RPMI8226 (cell line): ENCODE measurements around the gene WNT3A.

Source experiments
- DNase-seq: peaks from one replicate; pipeline ENCODE4 v3.0.0-alpha.2; 2015

The WNT3A gene

DNA sequence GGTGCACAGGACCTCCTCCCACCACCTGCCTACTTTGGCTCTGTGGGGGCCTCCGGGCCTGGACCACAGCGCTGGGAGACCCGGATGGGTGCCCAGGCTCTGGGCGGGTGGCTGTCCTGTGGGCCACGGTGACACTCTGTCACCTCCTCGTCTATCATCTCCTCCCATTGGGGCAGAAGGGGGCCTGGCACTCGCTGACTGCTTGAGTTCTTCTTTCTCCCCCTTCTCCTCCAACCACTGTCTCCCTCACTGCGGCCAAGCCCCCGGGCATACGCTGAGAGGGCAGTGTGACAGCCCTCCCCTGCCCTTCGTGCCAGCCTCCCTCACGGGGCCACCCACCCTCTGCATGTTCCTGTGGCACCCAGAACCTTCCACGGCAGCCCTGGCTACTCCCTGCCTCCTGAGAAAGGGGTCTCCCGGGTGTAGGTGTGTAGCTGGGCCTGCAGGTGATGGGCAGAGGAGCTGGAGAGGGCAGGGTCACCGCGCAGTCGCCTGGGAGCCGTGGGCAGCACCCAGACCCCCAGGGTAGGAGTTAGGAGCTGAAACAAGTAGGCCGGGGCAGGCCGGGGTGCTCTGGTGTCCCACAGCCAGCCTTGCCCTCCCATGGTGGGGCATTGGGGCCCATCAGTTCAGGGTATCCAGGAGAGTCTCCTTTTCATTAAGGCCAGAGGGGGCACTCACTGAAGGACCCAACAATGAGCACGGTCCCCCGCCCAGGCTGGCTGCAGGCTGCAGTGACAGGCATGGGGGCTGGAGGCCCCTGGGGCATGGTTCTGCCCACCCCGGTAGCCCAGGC, 66.5 kb downstream of the WNT3A start:
- no peak for DNase-seq

DNA sequence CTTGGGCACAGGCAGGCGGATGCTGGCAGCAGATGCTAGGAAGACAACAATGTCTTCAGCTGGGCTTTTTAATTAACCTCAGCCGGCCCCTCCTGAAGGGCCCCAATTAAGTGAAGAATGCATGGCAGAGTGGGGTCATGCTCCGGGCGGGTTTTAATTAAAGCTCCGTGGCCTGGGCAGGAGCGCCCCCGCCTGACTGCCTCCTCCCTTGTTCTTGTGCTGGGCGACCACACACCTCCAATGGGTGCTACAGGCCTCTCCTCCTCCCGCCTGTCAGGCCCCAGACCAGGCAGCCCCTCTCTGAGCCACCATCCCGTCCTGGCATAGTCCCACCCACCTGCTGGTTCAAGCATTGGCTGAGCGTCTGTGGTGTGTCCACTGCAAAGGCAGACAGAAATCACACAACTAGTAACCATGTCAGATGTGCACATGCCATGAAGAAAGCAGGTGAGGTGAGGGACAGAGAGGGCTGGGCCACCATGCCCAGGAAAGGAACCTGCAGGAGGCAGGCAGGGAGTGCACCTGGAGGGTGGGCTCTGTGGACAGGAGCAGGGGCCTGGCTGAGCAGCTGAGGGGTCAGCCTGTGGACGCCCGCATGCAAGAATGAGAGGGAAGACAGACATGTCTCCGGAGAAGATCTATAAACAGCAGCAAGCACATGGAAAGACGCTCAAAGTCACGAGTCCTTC, 67.2 kb downstream of the WNT3A start:
- peak; percentile 54 for DNase-seq

- DNase-seq = no peak
Observed at GRCh38 chr1:228074954-228075730, 68.3 kb downstream of the WNT3A start.

- no peak for DNase-seq
Observed at GRCh38 chr1:228075801-228076271, 69.0 kb downstream of the WNT3A start.

DNA sequence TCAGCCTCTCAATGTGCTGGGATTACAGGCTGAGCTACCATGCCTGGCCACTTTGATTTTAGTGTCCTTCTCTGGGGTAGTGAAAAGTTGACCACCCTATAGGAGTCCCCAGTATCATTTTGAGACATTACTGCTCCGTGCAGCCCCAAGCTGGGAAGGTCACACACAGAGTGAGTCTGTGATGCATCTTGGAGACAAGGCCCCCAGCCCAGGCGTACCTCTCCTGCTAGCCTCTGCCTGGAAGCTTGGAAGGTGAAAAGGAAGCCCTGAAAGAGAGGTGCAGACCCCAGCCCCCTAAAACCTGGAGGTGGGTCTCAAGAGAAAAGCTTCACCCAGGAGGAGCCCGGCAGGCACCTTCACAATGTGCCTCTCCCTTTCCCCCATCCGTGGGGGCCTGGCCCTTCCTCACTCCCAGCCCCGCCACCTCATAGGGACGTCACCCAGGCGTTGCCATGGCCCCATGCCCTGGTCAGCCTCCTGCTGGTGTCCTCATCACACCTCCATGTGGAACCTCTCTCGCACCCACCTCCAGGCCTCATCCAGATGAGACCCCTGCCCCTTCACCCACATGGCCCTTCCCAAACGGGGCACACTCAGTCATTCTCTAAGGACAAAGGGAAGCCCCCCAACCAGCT, 70.1 kb downstream of the WNT3A start:
- DNase-seq = no peak

DNA sequence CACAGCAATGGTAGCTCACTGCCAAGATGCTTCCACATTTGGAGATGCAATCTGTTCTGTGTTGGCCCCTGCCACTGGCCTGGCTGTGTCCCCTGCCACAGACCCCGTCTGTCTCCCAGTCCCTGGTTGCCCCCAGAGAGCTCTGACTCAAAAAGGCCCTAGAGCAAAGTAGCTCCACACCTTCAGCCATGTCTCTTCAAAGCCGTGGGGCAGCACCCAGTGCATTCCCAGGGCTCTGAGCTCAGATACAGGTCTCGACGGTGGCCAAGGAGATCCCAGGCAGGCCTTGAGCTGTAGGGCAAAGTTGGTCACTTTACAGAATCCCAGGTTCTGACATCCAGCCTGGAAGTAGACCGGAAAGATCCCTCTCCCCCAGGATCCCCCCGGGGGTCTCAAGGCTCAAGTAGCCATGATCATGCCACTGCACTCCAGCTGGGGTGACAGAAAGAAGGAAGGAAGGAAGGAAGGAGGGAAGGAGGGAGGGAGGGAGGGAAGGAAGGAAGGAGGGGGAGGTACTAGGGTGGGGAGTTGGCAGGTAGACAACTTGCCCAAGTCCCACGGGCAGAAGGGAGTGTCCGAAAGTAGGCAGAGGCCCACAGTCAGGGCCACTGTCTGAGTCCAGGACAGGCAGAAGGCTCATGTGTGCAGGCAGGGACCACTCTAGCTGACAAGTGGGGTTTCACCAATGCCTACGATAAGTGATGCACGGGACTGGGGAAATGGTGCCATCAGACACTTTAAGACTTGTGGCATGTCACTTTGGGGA, 71.0 kb downstream of the WNT3A start:
- no peak for DNase-seq

DNA sequence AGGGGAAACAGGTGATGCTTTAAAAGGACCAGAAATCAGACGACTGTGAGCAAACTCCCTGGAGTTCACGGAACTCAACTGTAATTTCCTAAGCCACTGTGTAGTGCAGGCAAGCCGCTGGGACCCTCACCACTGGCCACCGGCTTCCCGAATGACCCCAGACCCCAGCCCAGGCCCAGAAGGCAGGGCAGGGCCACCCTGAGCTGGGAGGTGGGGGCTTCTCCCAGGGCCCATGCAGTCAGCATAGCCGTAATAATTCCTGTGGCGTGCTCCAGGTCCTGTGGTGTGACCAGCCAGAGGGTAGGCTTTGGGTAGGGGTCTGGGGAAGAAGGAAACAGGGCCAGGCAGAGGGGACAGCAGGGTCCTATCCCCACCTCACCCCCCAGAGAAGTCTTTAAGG, 72.2 kb downstream of the WNT3A start:
- DNase-seq = no peak

DNA sequence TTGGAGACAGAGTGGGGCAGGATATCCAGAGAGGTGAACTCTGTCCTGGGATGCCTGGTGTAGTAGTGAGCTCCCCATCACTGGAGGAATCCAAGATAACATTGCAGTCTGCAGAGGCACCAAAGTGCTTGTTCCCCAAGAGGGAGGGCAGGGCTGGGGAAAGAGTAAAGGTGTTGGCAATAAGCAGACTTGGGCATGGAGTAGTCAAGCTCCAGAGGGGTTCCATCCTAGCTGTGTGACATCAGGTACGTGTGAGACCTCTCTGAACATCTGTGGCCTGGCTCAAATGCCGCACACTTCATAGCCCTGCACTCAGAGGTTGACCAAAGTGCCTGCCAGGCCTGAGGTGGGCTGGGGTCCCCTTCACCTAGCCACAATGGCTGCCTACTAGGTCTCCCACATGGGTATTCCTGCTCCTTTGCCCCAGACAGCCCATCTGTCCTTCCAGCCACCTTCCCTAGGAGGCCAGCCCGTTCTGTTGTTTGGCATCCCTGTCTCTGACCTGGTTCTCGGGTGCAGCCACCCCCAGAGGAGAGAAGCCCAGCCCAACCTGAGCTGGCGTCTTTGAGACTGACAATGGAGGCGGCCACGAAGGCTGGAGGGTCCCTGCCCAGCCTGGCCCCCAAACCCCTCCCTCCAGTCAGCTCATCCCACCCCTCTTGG, 72.9 kb downstream of the WNT3A start:
- no peak for DNase-seq

DNA sequence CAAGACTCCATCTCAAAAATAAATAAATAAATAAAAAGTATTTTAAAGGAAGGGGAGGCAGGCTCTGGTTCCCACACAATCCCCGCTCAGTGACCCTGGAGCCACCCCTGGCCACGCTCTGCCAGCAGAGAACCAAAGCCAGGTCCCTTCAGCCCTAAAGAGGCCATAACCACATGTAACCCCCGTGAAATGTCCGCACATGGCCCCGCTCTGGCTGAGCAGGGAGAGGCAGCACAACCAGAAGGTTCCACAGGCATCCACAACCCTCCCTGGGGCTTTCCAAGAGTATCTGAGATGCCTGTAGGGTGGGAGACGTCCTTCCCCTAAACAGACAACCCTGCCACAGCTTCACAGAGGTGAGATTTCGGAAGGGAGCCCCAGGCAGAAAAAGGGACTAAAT, 74.3 kb downstream of the WNT3A start:
- DNase-seq = peak; percentile 46

GRCh38 chr1:228081578-228082213, 74.9 kb downstream of the WNT3A start:
- peak; percentile 51 for DNase-seq

GRCh38 chr1:228082214-228082917, 75.6 kb downstream of the WNT3A start, which contains the start of gene ARF1:
Gene ARF1 (plus strand): TSS chr1:228082708. CDS start chr1:228097115, 14,407 bp downstream.
- DNase-seq = peak; percentile 98

DNA sequence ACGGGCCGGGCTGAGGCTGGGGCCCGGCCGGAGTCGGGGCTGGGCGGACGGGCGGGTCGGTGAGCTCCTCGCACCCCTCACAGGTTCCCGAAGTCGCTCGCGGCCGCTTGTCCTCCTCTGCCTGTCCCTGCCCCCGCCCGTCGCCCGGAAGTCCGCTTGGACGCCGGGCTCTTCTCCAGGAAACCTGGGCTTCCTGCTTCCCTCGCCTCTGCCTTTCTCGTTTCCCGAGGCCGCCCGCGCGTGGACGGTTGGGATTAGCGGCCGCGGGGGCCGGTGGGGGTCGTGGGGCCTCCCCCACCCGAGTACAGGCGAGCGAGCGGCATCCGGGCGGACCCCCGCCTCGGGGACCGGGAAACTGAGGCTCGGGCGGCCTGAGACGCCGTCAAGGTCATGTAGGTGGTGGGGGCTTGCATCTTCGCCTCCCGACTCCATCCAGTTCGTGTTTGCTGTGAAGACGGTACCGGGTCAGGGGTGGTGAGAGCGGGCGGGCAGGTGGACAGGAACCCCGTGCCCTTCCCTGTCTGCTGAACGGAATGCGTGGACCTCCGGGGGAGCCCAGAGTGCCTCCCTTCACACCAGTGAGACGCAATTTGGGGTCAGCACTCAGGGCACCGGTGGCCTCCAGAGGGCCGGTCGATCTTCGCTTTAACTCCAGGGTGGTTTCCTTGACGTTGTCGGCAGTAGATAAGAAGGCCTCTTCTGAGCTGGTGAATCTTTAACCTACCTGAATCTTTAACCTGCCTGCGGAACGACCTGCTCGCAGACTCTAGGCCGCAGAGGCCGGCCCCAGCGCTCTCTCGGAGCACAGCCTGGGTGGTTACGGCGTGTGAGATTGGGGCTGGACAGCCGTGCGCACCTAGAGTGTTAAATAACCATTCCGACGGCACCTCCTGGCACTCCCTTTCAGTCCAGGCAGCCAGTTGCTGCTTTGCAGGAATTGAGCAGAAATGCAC, 76.4 kb downstream of the WNT3A start:
- DNase-seq = no peak

GRCh38 chr1:228083871-228084278, 77.1 kb downstream of the WNT3A start:
- DNase-seq = peak; percentile 71

GRCh38 chr1:228084325-228084724, 77.5 kb downstream of the WNT3A start:
- no peak for DNase-seq

DNA sequence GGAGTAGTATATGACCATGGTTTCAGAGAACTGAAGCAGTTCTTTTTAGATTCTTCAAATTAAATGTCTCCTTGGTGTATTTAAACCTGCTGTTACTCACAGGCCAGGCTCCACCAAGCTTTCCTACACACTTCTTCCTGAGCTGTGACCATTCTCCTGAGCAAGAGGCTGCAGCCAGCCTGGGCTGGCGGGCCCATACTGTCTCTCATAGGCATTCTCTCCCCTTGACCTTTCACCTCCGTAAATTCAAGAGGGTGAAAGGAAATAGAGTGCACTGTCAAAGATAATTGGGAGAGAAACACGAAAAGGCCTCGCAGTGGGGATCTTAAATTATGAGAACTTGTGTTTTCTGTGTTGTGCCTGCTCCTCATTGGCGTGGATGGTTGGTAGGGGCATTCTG, 78.0 kb downstream of the WNT3A start:
- no peak for DNase-seq

DNA sequence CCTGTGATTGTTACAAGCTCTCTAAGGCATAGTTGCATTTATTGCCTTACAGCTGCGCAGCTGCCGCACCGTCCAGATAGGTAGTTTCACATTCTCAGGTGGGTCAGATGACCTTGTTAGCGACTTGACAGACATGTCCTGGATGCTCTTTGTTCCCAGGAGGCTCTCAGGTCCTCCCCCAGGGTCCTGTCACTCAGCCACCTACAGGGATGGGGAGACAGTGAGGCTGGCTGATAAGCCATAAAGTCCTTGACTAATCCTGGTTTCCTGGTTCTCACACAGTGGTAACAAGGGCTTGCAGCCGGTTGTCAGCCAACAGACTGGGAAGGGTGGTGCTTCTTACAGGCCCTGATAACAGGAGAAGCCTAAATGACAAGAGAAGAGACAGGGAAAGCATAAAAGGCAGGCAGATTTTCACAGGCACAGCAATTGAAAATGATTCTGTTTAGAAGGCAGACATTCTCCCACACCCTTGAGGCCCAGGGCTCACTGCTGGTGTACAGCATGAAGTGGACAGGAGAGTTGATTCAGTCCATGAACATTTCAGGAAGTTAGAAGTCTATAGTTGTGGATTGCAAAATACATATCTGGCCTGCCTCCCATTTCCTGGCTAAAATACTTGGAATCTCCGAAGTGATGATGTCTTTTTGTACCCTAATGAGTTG, 78.6 kb downstream of the WNT3A start:
- DNase-seq = peak; percentile 58

DNA sequence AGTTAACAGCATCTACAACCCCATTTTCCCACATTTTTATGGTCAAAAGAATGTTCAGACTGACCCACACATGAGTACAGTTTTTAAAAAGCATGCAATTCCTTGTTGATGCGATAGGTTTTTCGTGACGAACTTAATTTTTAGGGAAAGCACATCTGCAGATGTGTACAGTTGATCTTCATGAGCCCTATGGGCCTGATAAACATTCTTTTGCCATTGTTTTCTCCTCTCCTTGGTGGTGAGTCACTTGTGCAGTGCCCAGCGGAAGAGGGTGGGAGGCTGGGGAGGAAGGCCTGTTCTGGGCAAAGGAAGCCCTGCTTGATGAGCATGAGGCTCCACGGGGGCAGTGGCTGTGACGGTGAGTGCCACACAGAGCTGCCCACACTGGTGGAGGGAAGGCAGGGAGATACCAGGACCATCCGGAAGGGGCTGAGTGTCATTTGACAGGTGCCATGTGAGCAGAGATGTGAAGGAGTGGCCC, 81.0 kb downstream of the WNT3A start:
- DNase-seq = no peak
